ENCODE data around the gene FTHL17.

DNA sequence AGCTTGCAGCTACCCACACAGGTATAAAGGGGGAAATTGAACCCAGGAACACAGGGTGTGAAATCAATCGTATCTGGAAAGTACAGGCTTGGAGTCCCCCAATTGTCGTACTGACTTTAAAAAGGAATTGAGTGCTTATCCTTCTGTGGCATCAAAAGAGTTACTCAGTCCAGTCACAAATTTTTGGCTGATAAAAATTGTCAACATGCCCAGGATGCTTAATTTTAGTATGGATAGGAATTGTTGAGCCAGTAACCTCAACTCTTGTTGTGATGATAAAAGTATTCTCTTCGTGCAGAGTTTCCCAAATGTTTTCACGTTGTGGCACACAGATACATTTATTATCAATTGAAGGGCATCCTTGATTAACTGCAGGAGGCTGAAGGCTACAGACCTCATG lies 43.6 kb upstream of the FTHL17 start:
- TF ChIP-seq, protein P1, sequence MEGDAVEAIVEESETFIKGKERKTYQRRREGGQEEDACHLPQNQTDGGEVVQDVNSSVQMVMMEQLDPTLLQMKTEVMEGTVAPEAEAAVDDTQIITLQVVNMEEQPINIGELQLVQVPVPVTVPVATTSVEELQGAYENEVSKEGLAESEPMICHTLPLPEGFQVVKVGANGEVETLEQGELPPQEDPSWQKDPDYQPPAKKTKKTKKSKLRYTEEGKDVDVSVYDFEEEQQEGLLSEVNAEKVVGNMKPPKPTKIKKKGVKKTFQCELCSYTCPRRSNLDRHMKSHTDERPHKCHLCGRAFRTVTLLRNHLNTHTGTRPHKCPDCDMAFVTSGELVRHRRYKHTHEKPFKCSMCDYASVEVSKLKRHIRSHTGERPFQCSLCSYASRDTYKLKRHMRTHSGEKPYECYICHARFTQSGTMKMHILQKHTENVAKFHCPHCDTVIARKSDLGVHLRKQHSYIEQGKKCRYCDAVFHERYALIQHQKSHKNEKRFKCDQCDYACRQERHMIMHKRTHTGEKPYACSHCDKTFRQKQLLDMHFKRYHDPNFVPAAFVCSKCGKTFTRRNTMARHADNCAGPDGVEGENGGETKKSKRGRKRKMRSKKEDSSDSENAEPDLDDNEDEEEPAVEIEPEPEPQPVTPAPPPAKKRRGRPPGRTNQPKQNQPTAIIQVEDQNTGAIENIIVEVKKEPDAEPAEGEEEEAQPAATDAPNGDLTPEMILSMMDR (IDR thresholded peaks at IDR 0.05): no peak
- TF ChIP-seq POLR2A (IDR thresholded peaks at IDR 0.05): no peak
